Panc1 (cell line): Measurements from ENCODE around the gene GH2. TPM values are rescaled to one million over a fixed set of nuclear protein-coding genes. Genes with fewer than 3 reads are reported as not detected.
"Not testable (repeated sequence)": the region's sequence is repeated elsewhere in the genome, so short reads cannot be mapped to it uniquely, and the experiment has no call there.

ENCODE experiments used
- ATAC-seq: fragments of 200-7000 bp; cut with Tn5 transposase; 2 replicates; pipeline ENCODE4 v1.9.1; 2020; ENCODE audit warnings: mild to moderate bottlenecking, moderate library complexity
- BruUV-seq: library from RNA; stranded (reverse); fragments of 400-500 nt; replicated peaks from 2 replicates; lab custom pipeline; 2021; lab: Mats Ljungman, UMichigan
- CTCF ChIA-PET: fragments of 300-600 bp; sonication (Branson Sonifier 250); formaldehyde crosslinking; loops from one replicate; lab custom pipeline; 2022; ENCODE audit warnings: antibody characterized with exemption; lab: Charles Lee
- POLR2A ChIA-PET: fragments of 300-600 bp; sonication (Branson Sonifier 250); formaldehyde crosslinking; loops from one replicate; lab custom pipeline; 2022; ENCODE audit warnings: antibody characterized with exemption; lab: Charles Lee
- DNase-seq: peaks from one replicate; pipeline ENCODE4 v3.0.0-alpha.2; 2010; ENCODE audit warnings: low read depth, low spot score
- H3K27ac ChIP-seq: 2 replicates; pipeline ENCODE4 v1.5.1; 2011; ENCODE audit warnings: mild to moderate bottlenecking, low read length, inconsistent platforms
- H3K27me3 ChIP-seq: fragments of 200-500 bp; sonication (Bioruptor generic); 2 replicates; pipeline ENCODE4 v1.6.0; 2014; ENCODE audit warnings: low read length, inconsistent platforms; ENCODE audit not compliant: control insufficient read depth, insufficient read depth
- H3K36me3 ChIP-seq: fragments of 200-500 bp; sonication (Bioruptor generic); 2 replicates; pipeline ENCODE4 v1.5.1; 2014; ENCODE audit warnings: inconsistent platforms, mild to moderate bottlenecking, low read length, moderate library complexity; ENCODE audit not compliant: control insufficient read depth, insufficient read depth
- H3K4me1 ChIP-seq: 2 replicates; pipeline ENCODE4 v1.5.1; 2011; ENCODE audit warnings: inconsistent platforms, mild to moderate bottlenecking, low read length, moderate library complexity; ENCODE audit not compliant: control insufficient read depth, insufficient read depth
- H3K4me3 ChIP-seq, 2 experiments: 2 replicates each; pipeline ENCODE4 v1.5.1; 2011 to 2012; ENCODE audit warnings: low read depth in 2 of 2, low read length in 2 of 2, mild to moderate bottlenecking in 2 of 2, inconsistent platforms in 1 of 2, moderate library complexity in 1 of 2
- H3K9me3 ChIP-seq: fragments of 200-500 bp; sonication (Bioruptor generic); 2 replicates; pipeline ENCODE4 v1.5.1; 2014; ENCODE audit warnings: low read depth, mild to moderate bottlenecking, inconsistent platforms, low read length, moderate library complexity; ENCODE audit not compliant: control insufficient read depth, insufficient read depth
- POLR2AphosphoS5 ChIP-seq: IDR thresholded peaks from 2 replicates; pipeline ENCODE4 v1.6.1; 2012; ENCODE audit warnings: mild to moderate bottlenecking, low read depth, low read length, moderate library complexity
- SIN3A ChIP-seq: IDR thresholded peaks from 2 replicates; pipeline ENCODE4 v1.6.1; 2012; ENCODE audit warnings: low read depth, mild to moderate bottlenecking, low read length, moderate library complexity, borderline replicate concordance; ENCODE audit not compliant: insufficient read depth
- TCF7L2 ChIP-seq: IDR thresholded peaks from 2 replicates; pipeline ENCODE4 v1.6.1; 2011; ENCODE audit warnings: mild to moderate bottlenecking, low read depth, low read length, inconsistent platforms
- in situ Hi-C: cut with HindIII; loops from 2 replicates; pipeline ENCODE4 v1.10.0; 2016; ENCODE audit warnings: low sequenced_read_pairs, low pct_unique_long_range_greater_than_20kb
- intact Hi-C: fragments of 100-400 bp; cut with micrococcal nuclease; formaldehyde crosslinking; loops from one replicate; pipeline ENCODE4 v1.10.0; 2022; ENCODE audit not compliant: unreplicated experiment
- total RNA-seq: library from RNA; stranded (reverse); gene quantifications from one replicate; pipeline ENCODE4 v1.2.1, GENCODE V29; 2021; ENCODE audit not compliant: unreplicated experiment
- TF ChIP-seq, protein P1 (sequence below), 2 experiments: IDR thresholded peaks; 2 replicates each; pipeline ENCODE4 v1.6.1; 2011 to 2012; ENCODE audit warnings: low read depth in 2 of 2, control low read depth in 1 of 2, low read length in 1 of 2, mild to moderate bottlenecking in 1 of 2, moderate library complexity in 1 of 2; ENCODE audit not compliant: insufficient read depth in 1 of 2
- TF ChIP-seq, protein P2 (sequence below): fragments of 450-650 bp; IDR thresholded peaks from 2 replicates; pipeline ENCODE4 v1.5.1; 2017; ENCODE audit warnings: mild to moderate bottlenecking

The GH2 gene
- total RNA-seq, 1 experiment from 2014 or later, result not detected

DNA sequence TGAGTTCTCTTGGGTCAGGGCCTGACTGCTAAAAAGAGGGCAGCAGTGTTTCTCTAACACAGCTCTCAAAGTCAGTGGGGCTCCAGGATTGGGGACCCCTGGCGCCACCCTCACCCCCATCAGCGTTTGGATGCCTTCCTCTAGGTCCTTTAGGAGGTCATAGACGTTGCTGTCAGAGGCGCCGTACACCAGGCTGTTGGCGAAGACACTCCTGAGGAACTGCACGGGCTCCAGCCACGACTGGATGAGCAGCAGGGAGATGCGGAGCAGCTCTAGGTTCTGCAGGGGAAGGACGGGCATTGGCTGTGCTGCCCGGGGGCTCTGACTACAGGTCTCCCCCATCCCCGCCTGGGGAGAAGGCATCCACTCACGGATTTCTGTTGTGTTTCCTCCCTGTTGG, 35.9 kb upstream of the GH2 start:
- ATAC-seq, result no peak
- Histone ChIP-seq H3K36me3 (no peaks in the 10 kb centered on the region), H3K27me3 (no peaks in the 10 kb centered on the region), H3K27ac (no peak overlapping the region), H3K4me1 (no peaks in the 10 kb centered on the region), H3K9me3 (no peaks in the 10 kb centered on the region), H3K4me3 (no peak overlapping the region)
- ChIA-PET CTCF (interaction anchor here (1.1 to 2.9 kb wide), 3 partner anchors 18 to 216 kb away, joined by 3 to 14 read pairs (median 4); no protein-coding TSS in a partner anchor), POLR2A (no interaction called here)
- in situ Hi-C loops, result no loop called here
- TF ChIP-seq, protein P1, sequence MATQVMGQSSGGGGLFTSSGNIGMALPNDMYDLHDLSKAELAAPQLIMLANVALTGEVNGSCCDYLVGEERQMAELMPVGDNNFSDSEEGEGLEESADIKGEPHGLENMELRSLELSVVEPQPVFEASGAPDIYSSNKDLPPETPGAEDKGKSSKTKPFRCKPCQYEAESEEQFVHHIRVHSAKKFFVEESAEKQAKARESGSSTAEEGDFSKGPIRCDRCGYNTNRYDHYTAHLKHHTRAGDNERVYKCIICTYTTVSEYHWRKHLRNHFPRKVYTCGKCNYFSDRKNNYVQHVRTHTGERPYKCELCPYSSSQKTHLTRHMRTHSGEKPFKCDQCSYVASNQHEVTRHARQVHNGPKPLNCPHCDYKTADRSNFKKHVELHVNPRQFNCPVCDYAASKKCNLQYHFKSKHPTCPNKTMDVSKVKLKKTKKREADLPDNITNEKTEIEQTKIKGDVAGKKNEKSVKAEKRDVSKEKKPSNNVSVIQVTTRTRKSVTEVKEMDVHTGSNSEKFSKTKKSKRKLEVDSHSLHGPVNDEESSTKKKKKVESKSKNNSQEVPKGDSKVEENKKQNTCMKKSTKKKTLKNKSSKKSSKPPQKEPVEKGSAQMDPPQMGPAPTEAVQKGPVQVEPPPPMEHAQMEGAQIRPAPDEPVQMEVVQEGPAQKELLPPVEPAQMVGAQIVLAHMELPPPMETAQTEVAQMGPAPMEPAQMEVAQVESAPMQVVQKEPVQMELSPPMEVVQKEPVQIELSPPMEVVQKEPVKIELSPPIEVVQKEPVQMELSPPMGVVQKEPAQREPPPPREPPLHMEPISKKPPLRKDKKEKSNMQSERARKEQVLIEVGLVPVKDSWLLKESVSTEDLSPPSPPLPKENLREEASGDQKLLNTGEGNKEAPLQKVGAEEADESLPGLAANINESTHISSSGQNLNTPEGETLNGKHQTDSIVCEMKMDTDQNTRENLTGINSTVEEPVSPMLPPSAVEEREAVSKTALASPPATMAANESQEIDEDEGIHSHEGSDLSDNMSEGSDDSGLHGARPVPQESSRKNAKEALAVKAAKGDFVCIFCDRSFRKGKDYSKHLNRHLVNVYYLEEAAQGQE (IDR thresholded peaks at IDR 0.05; ENCODE audit: insufficient read depth in 1 of 2, low read depth in 2 of 2, low read length in 1 of 2), result no peak
- no peak for TF ChIP-seq TCF7L2
- no peak for TF ChIP-seq POLR2AphosphoS5
- TF ChIP-seq, protein P2, sequence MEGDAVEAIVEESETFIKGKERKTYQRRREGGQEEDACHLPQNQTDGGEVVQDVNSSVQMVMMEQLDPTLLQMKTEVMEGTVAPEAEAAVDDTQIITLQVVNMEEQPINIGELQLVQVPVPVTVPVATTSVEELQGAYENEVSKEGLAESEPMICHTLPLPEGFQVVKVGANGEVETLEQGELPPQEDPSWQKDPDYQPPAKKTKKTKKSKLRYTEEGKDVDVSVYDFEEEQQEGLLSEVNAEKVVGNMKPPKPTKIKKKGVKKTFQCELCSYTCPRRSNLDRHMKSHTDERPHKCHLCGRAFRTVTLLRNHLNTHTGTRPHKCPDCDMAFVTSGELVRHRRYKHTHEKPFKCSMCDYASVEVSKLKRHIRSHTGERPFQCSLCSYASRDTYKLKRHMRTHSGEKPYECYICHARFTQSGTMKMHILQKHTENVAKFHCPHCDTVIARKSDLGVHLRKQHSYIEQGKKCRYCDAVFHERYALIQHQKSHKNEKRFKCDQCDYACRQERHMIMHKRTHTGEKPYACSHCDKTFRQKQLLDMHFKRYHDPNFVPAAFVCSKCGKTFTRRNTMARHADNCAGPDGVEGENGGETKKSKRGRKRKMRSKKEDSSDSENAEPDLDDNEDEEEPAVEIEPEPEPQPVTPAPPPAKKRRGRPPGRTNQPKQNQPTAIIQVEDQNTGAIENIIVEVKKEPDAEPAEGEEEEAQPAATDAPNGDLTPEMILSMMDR, result no peak
- no peak for TF ChIP-seq SIN3A
- no peak for DNase-seq
- intact Hi-C loops, result loop anchor here (10.0 kb wide), 3 partner anchors 77 to 217 kb away; partner anchors contain the start of genes ERN1, ICAM2 and PRR29
- no TSS peak for BruUV-seq

DNA sequence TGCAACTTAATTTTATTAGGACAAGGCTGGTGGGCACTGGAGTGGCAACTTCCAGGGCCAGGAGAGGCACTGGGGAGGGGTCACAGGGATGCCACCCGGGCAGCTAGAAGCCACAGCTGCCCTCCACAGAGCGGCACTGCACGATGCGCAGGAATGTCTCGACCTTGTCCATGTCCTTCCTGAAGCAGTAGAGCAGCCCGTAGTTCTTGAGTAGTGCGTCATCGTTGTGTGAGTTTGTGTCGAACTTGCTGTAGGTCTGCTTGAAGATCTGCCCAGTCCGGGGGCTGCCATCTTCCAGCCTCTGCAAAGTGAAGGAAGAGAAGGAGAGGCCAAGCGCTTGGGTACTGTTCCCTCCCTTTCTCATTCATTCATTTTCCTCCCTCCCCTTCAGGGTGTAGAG, 35.5 kb upstream of the GH2 start:
- intact Hi-C loops, result loop anchor here (10.0 kb wide), 3 partner anchors 78 to 218 kb away; partner anchors contain the start of genes ERN1, ICAM2 and PRR29
- CTCF ChIA-PET, result interaction anchor here (1.1 kb wide), 1 partner anchor 18 kb away, joined by 3 read pairs; no protein-coding TSS in a partner anchor
- H3K9me3 ChIP-seq, DNase-seq, in situ Hi-C loops, H3K27me3 ChIP-seq, H3K4me3 ChIP-seq, BruUV-seq, ATAC-seq, H3K27ac ChIP-seq, POLR2A ChIA-PET, H3K36me3 ChIP-seq, H3K4me1 ChIP-seq: not testable (repeated sequence)

DNA sequence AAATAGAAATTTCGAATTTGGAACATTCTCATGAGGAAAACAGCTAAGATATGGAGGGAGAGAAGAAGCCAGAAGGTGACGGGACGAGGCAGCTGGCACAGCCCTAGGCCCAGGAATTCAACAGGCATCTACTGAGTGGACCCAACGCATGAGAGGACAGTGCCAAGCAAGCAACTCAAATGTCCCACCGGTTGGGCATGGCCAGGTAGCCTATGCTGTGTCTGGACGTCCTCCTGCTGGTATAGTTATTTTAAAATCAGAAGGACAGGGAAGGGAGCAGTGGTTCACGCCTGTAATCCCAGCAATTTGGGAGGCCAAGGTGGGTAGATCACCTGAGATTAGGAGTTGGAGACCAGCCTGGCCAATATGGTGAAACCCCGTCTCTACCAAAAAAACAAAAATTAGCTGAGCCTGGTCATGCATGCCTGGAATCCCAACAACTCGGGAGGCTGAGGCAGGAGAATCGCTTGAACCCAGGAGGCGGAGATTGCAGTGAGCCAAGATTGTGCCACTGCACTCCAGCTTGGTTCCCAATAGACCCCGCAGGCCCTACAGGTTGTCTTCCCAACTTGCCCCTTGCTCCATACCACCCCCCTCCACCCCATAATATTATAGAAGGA, 34.9 kb upstream of the GH2 start:
- Histone ChIP-seq H3K9me3 (no peaks in the 10 kb centered on the region), H3K4me3 (no peak overlapping the region), H3K27ac (no peak overlapping the region), H3K4me1 (no peaks in the 10 kb centered on the region), H3K36me3 (no peaks in the 10 kb centered on the region), H3K27me3 (no peaks in the 10 kb centered on the region)
- intact Hi-C loops (loop anchor here (10.0 kb wide), 3 partner anchors 78 to 218 kb away; partner anchors contain the start of genes ERN1, ICAM2 and PRR29), in situ Hi-C loops (no loop called here)
- TF ChIP-seq, protein P1 (IDR thresholded peaks at IDR 0.05; ENCODE audit: insufficient read depth in 1 of 2, low read depth in 2 of 2, low read length in 1 of 2), result no peak
- TF ChIP-seq TCF7L2, result no peak
- TF ChIP-seq POLR2AphosphoS5, result no peak
- TF ChIP-seq, protein P2, result no peak
- no peak for TF ChIP-seq SIN3A
- POLR2A ChIA-PET, result no interaction called here
- CTCF ChIA-PET, result no interaction called here
- DNase-seq (no peak), ATAC-seq (no peak)
- no TSS peak for BruUV-seq
